ENCODE measurements around the gene FAM53A. TPM values are rescaled to one million over a fixed set of nuclear protein-coding genes. Genes with fewer than 3 reads are reported as not detected.

The FAM53A gene
- total and polyA plus RNA-seq, 8 donors, result 1.5 to 4.3 (median 2.3) TPM

DNA sequence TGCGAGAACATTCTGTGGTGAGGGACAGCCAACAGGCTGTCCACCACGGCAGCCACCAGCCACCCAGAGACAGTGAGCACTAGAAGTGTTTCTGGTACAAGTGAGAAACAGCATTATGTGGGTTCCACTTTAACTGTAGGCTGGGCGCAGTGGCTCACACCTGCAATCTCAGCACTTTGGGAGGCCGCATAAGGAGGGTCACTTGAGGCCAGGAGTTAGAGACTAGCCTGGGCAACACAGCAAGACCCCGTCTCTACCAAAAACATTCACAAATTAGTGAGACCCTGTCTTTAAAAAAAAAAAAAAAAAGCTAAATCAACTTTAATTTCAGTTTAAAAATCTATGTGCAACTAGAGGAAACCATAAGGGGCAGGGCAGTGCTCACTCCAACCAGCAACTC, 20.6 kb downstream of the FAM53A start:
- Histone ChIP-seq H3K36me3 (no peaks in the 10 kb centered on the region), H3K4me3 (no peak overlapping the region), H3K27me3 (no peaks in the 10 kb centered on the region), H3K27ac (no peak overlapping the region), H3K4me1 (no peaks in the 10 kb centered on the region), H3K9me3 (no peaks in the 10 kb centered on the region)
- DNase-seq (no peak), ATAC-seq (no peak)
- intact Hi-C loops (cut with DNase I), result no loop called here
- TF ChIP-seq, protein P1, sequence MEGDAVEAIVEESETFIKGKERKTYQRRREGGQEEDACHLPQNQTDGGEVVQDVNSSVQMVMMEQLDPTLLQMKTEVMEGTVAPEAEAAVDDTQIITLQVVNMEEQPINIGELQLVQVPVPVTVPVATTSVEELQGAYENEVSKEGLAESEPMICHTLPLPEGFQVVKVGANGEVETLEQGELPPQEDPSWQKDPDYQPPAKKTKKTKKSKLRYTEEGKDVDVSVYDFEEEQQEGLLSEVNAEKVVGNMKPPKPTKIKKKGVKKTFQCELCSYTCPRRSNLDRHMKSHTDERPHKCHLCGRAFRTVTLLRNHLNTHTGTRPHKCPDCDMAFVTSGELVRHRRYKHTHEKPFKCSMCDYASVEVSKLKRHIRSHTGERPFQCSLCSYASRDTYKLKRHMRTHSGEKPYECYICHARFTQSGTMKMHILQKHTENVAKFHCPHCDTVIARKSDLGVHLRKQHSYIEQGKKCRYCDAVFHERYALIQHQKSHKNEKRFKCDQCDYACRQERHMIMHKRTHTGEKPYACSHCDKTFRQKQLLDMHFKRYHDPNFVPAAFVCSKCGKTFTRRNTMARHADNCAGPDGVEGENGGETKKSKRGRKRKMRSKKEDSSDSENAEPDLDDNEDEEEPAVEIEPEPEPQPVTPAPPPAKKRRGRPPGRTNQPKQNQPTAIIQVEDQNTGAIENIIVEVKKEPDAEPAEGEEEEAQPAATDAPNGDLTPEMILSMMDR (IDR thresholded peaks at IDR 0.05), result no peak

DNA sequence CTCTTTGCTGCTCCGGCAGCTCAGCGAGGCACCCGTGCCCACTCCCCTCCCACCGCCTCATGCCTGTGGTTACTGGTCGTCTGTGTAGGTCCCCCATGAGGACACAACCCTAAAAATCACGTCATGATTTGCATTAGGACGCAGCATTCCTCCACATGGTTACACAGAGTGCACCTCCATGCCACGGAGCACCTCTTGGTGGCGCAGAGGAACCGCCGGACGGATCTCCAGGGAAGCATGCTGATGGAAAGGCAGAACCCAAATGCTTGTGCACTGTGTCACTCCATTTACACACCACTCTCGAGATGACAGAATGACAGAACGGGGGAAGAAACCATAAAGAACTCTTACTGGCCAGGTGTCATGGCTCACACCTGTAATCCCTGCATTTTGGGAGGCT, 22.4 kb downstream of the FAM53A start:
- DNase-seq (no peak), ATAC-seq (no peak)
- no peaks in the 10 kb centered on the region for H3K9me3 ChIP-seq
- H3K4me1 ChIP-seq, result no peaks in the 10 kb centered on the region
- TF ChIP-seq, protein P1 (IDR thresholded peaks at IDR 0.05), result no peak
- H3K36me3 ChIP-seq, result no peaks in the 10 kb centered on the region
- no peaks in the 10 kb centered on the region for H3K27me3 ChIP-seq
- H3K27ac ChIP-seq, result no peak overlapping the region
- intact Hi-C loops (cut with DNase I), result no loop called here
- no peak overlapping the region for H3K4me3 ChIP-seq

DNA sequence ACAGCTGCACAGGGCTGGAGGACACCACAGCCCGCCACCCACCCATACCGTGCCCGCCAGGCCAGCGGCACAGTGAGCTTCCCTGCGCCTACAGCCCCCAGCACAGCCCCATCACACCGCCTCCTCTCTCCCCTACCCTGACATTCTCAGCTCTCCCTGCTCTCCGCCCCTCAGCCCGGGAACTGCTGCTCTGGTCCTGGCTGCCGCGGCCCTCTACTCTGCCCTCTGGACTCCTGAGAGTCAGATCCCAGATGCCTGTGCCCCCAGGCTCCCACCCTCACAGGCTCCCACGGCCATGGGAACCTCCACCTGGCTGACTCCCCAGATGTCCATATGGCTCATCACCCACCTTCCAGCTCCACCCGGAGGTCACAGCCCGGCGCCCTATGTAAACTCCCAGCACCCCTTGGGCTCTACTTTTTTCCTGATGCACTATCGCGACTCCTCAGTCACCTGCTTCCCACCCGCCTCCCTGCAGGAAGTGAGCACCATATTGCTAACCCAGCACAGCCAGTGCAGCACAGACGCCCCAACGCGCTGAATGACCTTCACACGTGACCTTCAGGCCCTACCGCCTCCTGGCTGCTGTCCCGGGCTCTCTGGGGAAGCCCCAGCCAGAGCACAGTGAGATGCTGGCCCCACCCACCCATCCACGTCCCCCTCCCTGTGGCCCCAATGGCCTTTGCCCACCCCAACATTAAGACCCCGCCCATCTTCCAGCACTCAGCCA, 23.0 kb downstream of the FAM53A start:
- H3K36me3 ChIP-seq, result no peaks in the 10 kb centered on the region
- no peaks in the 10 kb centered on the region for H3K9me3 ChIP-seq
- ATAC-seq, result no peak
- no peaks in the 10 kb centered on the region for H3K27me3 ChIP-seq
- TF ChIP-seq, protein P1 (IDR thresholded peaks at IDR 0.05), result no peak
- intact Hi-C loops (cut with DNase I), result no loop called here
- no peak overlapping the region for H3K4me3 ChIP-seq
- DNase-seq, result peak in 1 of 4 donors; percentile 59
- no peaks in the 10 kb centered on the region for H3K4me1 ChIP-seq
- no peak overlapping the region for H3K27ac ChIP-seq

DNA sequence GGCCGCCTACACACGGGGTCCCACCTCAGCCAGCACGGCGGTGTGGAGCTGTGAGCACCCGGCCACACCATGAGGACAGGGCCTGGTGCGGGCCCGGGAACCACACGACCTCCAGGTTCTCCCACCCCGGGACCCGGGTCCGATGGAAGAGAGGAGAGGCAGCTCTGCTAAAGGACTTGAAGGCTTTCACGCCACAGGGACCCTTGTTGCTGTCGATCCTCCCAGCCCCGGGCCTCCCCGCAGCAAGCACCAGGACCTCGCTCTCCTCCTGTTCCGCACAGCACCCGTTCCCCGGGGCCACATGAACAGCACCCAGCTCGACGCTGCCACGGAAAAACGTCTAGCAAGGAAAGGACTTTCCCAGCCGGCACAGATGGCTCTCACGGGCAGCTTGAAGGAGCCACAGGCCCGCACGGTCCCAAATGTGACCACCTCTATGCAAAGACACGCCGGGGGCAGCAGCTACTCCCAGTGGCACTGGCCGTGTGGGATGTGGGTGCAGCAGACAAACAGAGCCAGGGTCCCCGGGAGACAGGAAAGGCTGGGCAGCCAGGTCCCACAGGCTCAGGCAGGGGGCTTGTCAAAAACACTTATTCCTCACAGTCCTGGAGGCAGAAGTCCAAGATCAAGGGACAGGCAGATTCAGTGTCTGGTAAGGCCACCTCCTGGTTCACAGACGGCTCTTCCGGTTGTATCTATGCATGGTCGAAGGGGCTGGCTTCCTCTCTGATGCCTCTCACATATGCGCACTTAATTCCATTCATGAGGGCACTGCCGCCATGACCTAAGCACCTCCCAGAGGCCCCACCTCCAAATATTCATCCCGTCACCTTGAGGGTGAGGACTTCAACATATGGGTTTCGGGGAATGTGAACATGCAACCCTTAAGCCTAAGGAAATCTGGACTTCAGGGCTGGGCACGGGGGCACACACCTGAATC, 24.7 kb downstream of the FAM53A start:
- ATAC-seq, result no peak

More for the DNA sequence above, 24.7 kb downstream of the FAM53A start:
- Histone ChIP-seq H3K36me3 (peaks cover 0 to 8% of the 10 kb centered on the region in 2 donors), H3K27ac (no peak overlapping the region), H3K4me1 (no peaks in the 10 kb centered on the region), H3K9me3 (no peaks in the 10 kb centered on the region), H3K27me3 (no peaks in the 10 kb centered on the region), H3K4me3 (no peak overlapping the region)
- peak in 1 of 4 donors; percentile 65 for DNase-seq
- intact Hi-C loops (cut with DNase I), result no loop called here
- TF ChIP-seq, protein P1 (IDR thresholded peaks at IDR 0.05), result no peak

Data from left lung (tissue), 10 donors.